ENCODE measurements around the gene CNTNAP1.

Gene CNTNAP1

DNA sequence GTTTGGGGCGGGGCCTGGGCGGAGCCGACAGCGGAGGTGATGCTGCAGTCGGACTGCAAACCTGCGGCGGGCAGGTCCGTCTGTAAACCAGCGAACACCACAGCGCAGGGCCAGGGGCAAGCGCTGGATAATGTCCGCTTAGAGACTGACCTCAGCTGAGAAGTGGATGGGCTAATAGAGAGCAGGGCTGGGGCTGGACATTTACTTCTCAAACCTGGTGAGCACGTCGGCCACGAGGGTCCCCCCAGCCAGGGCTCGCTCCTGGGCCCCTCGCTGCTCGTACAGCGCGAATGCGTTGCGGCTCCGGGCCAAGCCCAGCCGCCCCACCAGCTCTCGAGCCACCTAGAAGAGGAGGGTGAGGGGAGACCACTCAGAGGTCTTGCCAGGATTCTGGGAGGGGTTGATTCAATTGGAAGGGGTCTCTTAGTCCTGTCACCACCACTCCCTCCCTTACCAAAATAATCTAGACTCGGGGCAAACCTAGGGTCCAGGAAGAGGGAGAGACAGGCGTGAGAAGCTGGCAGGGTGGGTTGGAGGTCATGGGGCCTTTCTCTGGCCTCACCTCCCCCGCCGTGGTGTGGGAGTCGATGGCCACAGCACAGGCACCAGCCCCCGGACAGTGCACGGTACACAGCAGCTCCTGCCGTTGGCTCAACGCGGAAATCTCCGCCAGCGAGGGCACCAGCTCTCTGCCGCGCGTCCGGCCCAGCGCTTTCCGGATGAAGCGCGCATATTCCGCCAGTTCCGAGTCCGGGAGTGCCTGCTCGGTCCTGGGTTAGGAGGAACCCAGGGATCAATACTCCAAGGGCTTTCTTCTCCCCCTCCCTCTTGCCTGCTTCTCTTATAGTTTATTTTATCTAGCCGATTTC, 11.3 kb upstream of the CNTNAP1 start:
- DNase-seq = no peak

DNA sequence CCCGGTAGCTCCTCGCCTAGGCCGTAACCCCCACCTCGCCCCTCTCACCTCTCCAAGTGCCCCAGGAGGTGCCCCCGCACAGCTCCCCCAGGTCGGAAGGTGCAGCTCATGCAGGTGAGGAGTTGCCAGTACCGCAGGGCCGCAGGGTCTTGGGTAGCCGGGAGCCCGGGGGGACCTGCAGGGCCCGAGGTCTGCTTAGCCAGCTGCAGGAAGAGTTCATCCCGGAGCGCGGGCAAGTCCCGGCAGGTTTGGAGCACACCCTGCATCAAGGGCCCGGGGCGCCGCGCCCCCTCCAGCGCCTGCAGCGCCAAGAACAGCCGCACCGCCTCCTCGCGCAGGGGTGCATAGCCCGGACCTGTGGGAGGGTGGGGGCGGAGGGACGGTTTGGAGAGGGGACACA, 10.3 kb upstream of the CNTNAP1 start:
- DNase-seq = no peak

- DNase-seq = no peak
Measured at GRCh38 chr17:42673266-42673884, 9.0 kb upstream of the CNTNAP1 start.

GRCh38 chr17:42673885-42674754, 8.2 kb upstream of the CNTNAP1 start:
- DNase-seq = peak; percentile 73

DNA sequence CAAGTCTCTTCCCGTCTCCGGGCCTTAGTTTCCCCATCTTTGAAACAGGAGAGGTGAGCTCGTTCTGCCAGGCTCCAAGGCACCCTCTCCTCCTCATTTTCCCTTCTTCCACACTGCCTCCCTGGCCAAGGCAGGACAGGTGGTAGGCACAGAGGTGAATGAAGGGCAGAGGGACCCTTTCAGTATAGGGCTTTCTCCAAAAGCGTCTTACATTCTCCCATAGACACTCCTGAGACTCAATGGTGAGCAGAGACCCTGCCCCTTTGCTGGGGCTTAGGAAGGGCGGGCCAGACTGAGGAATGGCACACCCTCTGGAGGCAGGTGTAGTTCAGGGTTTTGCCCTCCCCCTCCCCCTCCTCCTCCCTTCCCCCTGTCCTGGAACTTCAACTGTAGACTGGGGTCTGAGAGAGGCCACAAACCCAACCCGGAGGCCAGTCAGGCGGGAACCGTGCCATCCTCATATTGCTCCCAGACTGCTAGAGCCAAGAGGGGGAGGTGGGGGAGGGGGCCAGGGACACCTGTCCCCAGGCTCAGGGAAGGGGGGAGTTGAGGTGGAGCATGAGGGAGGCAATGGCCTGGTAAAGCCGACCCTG, 7.5 kb upstream of the CNTNAP1 start:
- no peak for DNase-seq

DNA sequence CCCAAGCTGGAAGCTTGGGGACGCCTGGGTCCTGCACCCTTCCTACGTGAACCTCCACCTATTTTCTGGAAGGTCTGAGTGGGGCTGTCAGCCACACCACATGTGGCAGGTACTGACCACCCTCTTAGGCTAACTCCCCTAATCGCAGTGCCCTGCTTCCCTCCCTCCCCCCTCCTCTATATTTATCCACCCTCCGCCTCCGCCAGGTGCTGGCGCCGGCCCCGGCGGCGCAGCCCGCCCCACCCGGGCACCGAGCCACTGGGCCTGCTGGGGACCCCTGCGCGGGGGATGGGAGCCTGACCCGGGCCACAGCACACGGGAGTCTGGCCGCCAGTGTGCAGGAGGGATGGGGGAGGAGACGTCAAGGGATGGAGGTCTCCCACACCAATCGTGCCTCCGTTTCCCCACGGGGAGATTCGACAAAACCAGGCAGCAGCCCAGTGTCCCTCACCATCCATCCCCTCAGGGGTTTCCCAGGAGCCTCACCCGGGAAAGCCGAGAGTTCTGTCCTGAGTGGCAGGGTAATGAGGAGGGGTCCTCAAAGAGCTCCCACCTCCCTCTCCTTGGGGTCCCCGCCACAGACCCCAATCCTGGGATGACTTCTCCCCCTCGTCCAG, 6.9 kb upstream of the CNTNAP1 start:
- DNase-seq = peak; percentile 9

- DNase-seq = peak; percentile 55
Measured at GRCh38 chr17:42675965-42676423, 6.3 kb upstream of the CNTNAP1 start.

DNA sequence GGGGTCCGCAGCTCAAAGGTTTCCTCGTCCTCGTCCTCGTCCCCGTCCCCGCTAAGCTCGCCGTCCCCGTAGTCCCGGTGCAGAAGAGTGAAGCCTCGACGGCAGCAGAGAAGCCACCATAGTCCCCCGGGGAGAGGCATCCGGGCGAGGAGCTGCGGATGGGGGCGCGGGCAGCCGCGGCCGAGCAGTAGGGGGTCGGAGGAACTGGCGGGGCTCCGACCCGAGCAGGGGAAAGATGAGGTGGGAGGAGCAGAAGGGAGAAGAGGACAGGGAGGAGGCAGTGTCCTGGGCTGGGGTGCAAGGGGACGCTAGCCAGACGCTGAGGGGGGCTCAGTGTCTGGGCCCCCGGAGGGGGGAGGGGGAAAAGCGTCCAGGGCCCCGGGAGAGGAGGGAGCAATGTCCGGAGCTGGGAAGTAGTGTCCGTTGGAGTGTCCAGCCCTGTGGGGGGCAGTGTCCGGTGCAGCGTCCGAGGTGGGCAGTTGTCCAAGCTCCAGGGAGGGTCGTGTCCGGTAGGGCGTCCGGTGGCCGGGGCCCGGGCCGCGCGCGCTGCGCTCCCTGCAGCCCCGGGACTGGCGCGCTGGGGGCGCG, 5.8 kb upstream of the CNTNAP1 start, which contains the start of gene PLEKHH3:
PLEKHH3 (minus strand) TSS at position 571 of the 588 bp plus-strand sequence; CDS start at position 140, 431 bp downstream.
- DNase-seq = no peak

- DNase-seq = peak; percentile 100
Measured at GRCh38 chr17:42677012-42677857, 5.1 kb upstream of the CNTNAP1 start.

DNA sequence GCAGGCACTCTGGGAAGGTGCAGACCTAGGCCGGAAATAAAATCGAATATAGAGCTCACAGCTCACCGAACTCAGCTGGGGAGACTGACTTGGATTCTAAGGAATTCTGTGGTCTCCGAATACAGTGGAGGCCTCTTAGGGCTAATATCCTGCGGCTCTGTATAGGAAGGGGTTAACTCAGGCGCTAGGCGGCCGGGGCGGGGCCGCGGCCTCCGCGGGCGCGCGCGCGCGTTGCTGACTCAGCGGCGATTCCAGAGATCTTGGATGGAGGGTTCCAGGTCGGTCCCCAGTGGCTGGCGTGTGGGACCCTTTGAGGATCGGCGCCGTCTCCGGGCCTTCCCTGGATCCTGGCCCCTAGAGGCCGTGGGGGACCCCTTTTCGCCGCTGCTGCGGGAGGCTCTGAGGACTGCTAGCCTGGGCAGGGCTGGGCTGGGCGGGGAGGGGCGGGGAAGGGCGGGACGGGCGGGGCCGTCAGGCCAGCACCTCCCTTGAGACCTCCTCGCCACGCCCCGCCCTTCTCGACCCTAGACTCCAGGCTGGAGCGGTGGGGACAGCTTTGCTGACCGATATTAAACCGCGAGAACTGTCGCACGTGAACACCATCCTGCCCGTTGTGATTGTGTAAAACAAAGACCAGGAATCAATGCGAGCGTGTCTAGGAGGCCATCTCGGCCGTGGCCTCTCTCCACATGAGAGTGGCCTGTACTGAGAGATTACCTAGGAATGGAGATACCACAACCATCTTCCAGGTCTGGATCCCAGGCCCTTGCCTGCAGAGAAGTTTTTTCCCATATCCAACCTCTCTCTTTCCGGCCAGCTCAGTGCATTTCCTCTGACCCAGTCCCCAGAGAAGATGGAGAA, 4.2 kb upstream of the CNTNAP1 start:
- DNase-seq = peak; percentile 96

GRCh38 chr17:42678951-42679491, 3.3 kb upstream of the CNTNAP1 start:
- peak; percentile 56 for DNase-seq

GRCh38 chr17:42679492-42680330, 2.6 kb upstream of the CNTNAP1 start:
- peak; percentile 83 for DNase-seq

DNA sequence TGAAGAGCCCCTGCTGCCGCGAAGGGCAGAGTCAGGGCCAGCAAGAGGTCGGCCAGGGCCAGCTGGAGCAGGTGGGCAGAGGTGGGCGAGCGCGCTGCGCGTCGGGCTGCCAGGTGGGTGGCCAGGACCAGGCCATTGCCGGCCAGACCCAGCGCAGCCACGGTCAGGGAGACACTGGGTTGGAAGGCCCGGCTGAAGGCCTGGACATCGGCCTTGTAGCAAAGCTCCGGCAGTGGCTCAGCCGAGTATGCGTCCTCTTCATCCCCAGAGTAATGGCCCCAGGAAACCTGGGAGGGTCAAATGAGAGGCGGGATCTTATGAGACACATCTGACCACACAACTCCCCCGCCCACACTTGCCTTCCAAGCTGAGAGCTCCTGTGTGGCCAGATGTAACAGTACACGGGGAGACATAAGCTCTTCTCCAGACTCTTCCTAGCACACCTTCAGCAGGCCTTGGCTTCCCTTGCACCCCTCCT, 2.0 kb upstream of the CNTNAP1 start:
- peak; percentile 60 for DNase-seq

GRCh38 chr17:42682722-42683403, 532 bp downstream of the CNTNAP1 start:
- peak; percentile 73 for DNase-seq

- no peak for DNase-seq
Measured at GRCh38 chr17:42683407-42684034, 1.2 kb downstream of the CNTNAP1 start.

DNA sequence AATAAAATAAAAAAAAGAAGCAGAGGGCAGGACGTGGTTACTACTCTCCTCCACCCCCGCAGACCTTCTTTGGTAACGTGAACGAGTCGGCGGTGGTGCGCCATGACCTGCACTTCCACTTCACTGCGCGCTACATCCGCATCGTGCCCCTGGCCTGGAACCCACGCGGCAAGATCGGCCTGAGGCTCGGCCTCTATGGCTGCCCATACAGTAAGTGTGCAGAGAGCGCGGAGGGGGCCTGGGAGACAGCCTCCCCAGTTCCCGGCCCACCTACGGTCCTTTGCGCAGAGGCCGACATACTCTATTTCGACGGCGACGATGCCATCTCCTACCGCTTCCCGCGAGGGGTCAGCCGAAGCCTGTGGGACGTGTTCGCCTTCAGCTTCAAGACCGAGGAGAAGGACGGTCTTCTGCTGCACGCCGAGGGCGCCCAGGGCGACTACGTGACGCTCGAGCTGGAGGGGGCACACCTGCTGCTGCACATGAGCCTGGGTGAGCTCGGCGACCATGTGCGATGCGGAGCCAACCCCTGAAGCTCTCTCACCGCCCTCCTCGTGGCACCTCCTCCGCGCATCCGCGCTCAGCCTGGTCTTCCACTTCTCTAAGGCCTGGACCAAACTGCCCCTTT, 2.7 kb downstream of the CNTNAP1 start:
- DNase-seq = no peak

DNA sequence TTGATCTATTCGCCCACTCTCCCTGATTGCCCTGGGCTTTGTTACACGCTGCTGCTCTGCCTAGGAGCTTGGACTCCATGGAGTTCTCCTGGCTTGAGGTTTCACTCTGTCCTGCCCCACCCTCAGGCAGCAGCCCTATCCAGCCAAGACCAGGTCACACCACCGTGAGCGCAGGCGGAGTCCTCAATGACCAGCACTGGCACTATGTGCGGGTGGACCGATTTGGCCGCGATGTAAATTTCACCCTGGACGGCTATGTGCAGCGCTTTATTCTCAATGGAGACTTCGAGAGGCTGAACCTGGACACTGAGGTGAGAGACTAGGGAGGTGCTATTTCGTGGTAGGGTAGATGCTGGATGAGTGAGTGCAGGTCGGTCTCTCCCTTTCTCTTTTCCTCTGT, 3.5 kb downstream of the CNTNAP1 start:
- no peak for DNase-seq

Measured in EL (cell line).